ENCODE data around the gene SNX21.
A peak's percentile ranks its signal among the peaks of the same experiment; 100 is the strongest.

Gene SNX21, protein sequence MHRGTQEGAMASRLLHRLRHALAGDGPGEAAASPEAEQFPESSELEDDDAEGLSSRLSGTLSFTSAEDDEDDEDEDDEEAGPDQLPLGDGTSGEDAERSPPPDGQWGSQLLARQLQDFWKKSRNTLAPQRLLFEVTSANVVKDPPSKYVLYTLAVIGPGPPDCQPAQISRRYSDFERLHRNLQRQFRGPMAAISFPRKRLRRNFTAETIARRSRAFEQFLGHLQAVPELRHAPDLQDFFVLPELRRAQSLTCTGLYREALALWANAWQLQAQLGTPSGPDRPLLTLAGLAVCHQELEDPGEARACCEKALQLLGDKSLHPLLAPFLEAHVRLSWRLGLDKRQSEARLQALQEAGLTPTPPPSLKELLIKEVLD

DNA sequence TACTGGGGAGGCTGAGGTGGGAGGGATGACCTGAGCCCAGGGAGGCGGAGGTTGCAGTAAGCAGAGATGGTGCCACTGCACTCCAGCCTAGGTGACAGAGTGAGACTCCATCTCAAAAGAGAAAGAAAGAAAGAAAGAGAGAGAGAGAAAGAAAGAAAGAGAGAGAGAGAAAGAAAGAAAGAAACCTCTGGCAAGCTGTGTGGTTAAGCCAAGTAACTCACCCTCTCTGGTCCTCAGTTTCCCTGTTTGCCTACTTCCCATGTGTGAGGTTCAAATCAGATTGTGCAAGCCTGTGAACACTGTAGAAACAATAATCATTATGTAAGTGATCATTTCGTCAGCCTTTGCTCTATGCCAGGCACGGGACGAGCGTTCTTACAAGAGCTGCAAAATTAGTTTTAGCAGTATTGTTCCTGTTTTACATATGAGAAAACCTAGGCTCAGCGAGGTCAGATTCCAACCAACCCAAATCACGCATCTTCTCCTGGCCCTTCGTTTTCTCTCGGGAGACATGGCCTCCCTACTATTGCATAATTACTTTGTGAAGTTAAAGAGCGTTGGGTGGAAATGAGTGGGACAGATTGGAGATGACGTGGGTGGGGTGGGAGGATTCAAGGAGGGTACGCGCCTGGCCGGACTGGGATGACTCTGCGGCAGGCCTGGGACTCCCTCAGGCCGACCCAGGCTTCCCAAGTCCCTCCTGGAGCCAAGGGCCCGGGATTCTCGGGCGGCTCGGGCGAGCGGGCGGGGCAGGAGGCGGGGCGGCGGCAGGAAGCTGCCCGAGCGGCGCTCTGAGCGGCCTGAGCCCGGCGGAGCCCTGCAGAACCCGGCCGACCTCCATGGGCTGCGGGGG, at the start of gene SNX21:
Gene SNX21, plus strand, starts transcription at position 770 of the 853 bp plus-strand sequence. CDS start 121 bp downstream, outside the sequence.
- H3K4me2 ChIP-seq (ENCODE audit: low read length) = peak within 1 kb of the TSS; percentile 67
- peaks cover 11% of the 10 kb centered on the region for H3K4me1 ChIP-seq (ENCODE audit: control insufficient read depth, low read length)
- H3K36me3 ChIP-seq (ENCODE audit: control insufficient read depth, low read length) = no peaks in the 10 kb centered on the region
- no peaks in the 10 kb centered on the region for H3K79me2 ChIP-seq (ENCODE audit: control insufficient read depth, low read length)
- no peak within 1 kb of the TSS for H3K27ac ChIP-seq (ENCODE audit: low read depth, low read length)
- 0 out of 2 replicates have a peak, but pooled peaks cover 2% of the 10 kb centered on the region for H3F3A ChIP-seq (ENCODE audit: control insufficient read depth, insufficient read depth)
- no peaks in the 10 kb centered on the region for H3K9me3 ChIP-seq (ENCODE audit: control insufficient read depth, insufficient read depth, low read length)
- H3K9me2 ChIP-seq (replicated peaks; ENCODE audit: control insufficient read depth, low read length) = no peaks in the 10 kb centered on the region
- peaks cover 23% of the 10 kb centered on the region for H3K27me3 ChIP-seq (ENCODE audit: control insufficient read depth, low read length)
- no peaks in the 10 kb centered on the region for H4K20me1 ChIP-seq (ENCODE audit: control insufficient read depth, insufficient read depth, low read depth, low read length)
- TF ChIP-seq, protein P1, sequence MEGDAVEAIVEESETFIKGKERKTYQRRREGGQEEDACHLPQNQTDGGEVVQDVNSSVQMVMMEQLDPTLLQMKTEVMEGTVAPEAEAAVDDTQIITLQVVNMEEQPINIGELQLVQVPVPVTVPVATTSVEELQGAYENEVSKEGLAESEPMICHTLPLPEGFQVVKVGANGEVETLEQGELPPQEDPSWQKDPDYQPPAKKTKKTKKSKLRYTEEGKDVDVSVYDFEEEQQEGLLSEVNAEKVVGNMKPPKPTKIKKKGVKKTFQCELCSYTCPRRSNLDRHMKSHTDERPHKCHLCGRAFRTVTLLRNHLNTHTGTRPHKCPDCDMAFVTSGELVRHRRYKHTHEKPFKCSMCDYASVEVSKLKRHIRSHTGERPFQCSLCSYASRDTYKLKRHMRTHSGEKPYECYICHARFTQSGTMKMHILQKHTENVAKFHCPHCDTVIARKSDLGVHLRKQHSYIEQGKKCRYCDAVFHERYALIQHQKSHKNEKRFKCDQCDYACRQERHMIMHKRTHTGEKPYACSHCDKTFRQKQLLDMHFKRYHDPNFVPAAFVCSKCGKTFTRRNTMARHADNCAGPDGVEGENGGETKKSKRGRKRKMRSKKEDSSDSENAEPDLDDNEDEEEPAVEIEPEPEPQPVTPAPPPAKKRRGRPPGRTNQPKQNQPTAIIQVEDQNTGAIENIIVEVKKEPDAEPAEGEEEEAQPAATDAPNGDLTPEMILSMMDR (IDR thresholded peaks at IDR 0.05; ENCODE audit: low read depth, low read length, poor library complexity, severe bottlenecking) = no peak
- TF ChIP-seq EZH2phosphoT487 (IDR thresholded peaks at IDR 0.05; ENCODE audit: borderline replicate concordance, low read length) = 0 out of 2 replicates have a peak, but pooled peaks have one; percentile 51
- H3K4me3 ChIP-seq (ENCODE audit: low read length) = peak within 1 kb of the TSS; percentile 65

DNA sequence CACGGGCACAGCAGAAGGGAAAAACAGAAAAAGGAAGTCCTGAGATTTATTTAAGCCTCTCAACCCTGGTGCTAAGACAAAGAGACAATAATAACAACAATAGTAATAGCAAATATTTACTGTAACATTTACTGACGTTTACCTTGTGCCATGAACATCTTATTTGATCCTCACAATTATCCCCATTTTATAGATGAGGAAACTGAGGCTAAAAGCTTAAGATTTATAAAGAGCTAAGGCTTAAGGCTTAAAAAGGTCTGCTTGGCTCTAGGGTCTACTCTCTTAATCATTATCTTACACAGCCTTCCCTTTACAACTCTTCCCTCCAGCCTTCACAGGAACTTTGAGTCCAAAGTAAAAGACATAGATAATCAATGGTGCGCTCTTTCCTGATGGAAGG, 45.2 kb upstream of the SNX21 start:
- peaks cover 7% of the 10 kb centered on the region for H3K36me3 ChIP-seq (ENCODE audit: control insufficient read depth, low read length)
- H3K4me3 ChIP-seq (ENCODE audit: low read length) = no peak overlapping the region
- H3K9me3 ChIP-seq (ENCODE audit: control insufficient read depth, insufficient read depth, low read length) = no peaks in the 10 kb centered on the region
- H3K4me2 ChIP-seq (ENCODE audit: low read length) = no peak overlapping the region
- H3K27ac ChIP-seq (ENCODE audit: low read depth, low read length) = no peak overlapping the region
- peaks cover 33% of the 10 kb centered on the region for H3K4me1 ChIP-seq (ENCODE audit: control insufficient read depth, low read length)
- no peaks in the 10 kb centered on the region for H3F3A ChIP-seq (ENCODE audit: control insufficient read depth, insufficient read depth)
- no peaks in the 10 kb centered on the region for H4K20me1 ChIP-seq (ENCODE audit: control insufficient read depth, insufficient read depth, low read depth, low read length)
- TF ChIP-seq, protein P1 (IDR thresholded peaks at IDR 0.05; ENCODE audit: low read depth, low read length, poor library complexity, severe bottlenecking) = no peak
- TF ChIP-seq EZH2phosphoT487 (IDR thresholded peaks at IDR 0.05; ENCODE audit: borderline replicate concordance, low read length) = no peak
- H3K27me3 ChIP-seq (ENCODE audit: control insufficient read depth, low read length) = peaks cover 22% of the 10 kb centered on the region
- no peaks in the 10 kb centered on the region for H3K9me2 ChIP-seq (replicated peaks; ENCODE audit: control insufficient read depth, low read length)
- H3K79me2 ChIP-seq (ENCODE audit: control insufficient read depth, low read length) = peaks cover 13% of the 10 kb centered on the region

DNA sequence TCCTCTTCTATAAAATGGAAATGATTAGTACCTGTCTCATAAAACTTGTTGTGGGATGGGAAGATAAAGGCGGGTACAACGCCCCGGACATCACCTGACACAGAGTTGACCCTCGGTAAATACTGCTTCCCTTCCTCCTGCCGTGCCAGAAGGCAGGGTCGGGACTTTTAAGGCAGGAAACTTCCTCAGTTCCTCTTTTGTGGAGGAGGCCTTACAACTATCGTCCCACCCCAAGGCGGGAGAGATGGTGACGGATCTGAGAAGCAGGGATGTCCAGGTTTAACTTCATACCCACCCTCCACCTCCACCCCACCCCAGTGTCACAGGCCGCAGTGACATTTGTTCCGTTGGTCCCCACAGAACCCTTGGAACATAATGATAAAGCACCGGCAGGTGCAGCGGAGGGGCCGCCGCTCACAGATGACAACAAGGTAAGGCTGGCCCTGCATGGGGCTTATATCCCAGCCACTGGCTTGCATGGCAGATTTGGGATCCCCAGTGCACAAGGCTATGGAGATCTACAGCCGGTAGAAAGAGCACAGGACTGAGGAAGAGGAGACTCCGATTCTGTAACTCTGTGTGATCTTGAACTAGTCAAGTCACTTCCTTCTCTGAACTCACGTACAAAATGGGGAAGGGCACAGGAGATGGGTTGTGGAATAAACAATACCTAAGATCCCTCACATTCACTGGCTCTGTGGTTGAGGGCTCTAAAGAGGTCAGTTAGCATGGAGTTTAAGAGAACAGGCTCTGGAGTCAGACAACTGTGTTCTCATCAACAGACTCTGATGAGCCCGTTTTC, 41.1 kb upstream of the SNX21 start:
- Histone ChIP-seq H3K9me2 (replicated peaks; ENCODE audit: control insufficient read depth, low read length) (no peaks in the 10 kb centered on the region), H3K4me3 (ENCODE audit: low read length) (peak overlapping the region; percentile 99), H3F3A (ENCODE audit: control insufficient read depth, insufficient read depth) (no peaks in the 10 kb centered on the region), H3K27ac (ENCODE audit: low read depth, low read length) (peak overlapping the region; percentile 44), H3K79me2 (ENCODE audit: control insufficient read depth, low read length) (peaks cover 13% of the 10 kb centered on the region), H3K4me1 (ENCODE audit: control insufficient read depth, low read length) (peaks cover 22% of the 10 kb centered on the region), H3K9me3 (ENCODE audit: control insufficient read depth, insufficient read depth, low read length) (no peaks in the 10 kb centered on the region), H3K27me3 (ENCODE audit: control insufficient read depth, low read length) (peaks cover 6% of the 10 kb centered on the region), H3K4me2 (ENCODE audit: low read length) (peak overlapping the region; percentile 89), H4K20me1 (ENCODE audit: control insufficient read depth, insufficient read depth, low read depth, low read length) (no peaks in the 10 kb centered on the region), H3K36me3 (ENCODE audit: control insufficient read depth, low read length) (peaks cover 37% of the 10 kb centered on the region)
- TF ChIP-seq, protein P1 (IDR thresholded peaks at IDR 0.05; ENCODE audit: low read depth, low read length, poor library complexity, severe bottlenecking) = no peak
- no peak for TF ChIP-seq EZH2phosphoT487 (IDR thresholded peaks at IDR 0.05; ENCODE audit: borderline replicate concordance, low read length)
